Measurements from ENCODE around the gene PCCA.

PCCA gene

DNA sequence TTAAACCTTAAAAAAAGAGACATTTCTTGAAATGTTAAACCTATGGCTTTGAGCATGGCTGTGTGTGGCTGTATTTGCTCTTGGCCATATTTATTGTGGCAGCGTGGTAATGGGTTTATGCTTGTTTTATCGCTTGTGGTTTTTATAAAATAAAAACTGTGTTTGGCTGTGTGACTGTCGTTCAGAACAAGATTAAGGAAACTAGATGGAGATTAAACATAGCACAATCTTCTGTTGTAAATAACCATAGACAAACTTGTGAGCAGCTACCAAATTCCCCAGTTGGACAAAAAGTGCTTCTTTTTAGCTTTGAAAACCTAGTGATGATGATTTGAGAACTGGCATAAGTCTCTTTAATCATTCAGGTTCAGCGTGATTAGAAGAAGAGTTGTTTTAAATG, 308.7 kb downstream of the PCCA start:
- Histone ChIP-seq H3K9me3 (ENCODE audit: control insufficient read depth, low read length) (peaks cover 7% of the 10 kb centered on the region), H3K36me3 (ENCODE audit: control insufficient read depth, insufficient read depth, low read length) (no peaks in the 10 kb centered on the region), H3K27ac (ENCODE audit: low read depth, low read length, severe bottlenecking) (no peak overlapping the region), H3K4me1 (ENCODE audit: control insufficient read depth, insufficient read depth, low read length, poor library complexity, severe bottlenecking) (peaks cover 16% of the 10 kb centered on the region), H3K4me3 (ENCODE audit: extremely low read depth, insufficient read depth, low read length, poor library complexity, severe bottlenecking) (no peak overlapping the region)
- 93 to 94% methylated on average over 2 to 3 of the region's 4 CpGs for WGBS, 2 experiments (ENCODE audit: insufficient coverage in 2 of 2)

- Histone ChIP-seq H3K27ac (ENCODE audit: low read depth, low read length, severe bottlenecking) (no peak overlapping the region), H3K36me3 (ENCODE audit: control insufficient read depth, insufficient read depth, low read length) (peaks cover 3% of the 10 kb centered on the region), H3K4me3 (ENCODE audit: extremely low read depth, insufficient read depth, low read length, poor library complexity, severe bottlenecking) (no peak overlapping the region), H3K9me3 (ENCODE audit: control insufficient read depth, low read length) (peaks cover 12% of the 10 kb centered on the region), H3K4me1 (ENCODE audit: control insufficient read depth, insufficient read depth, low read length, poor library complexity, severe bottlenecking) (peaks cover 16% of the 10 kb centered on the region)
- 75 to 100% methylated on average over 1 of the region's 2 CpGs for WGBS, 2 experiments (ENCODE audit: insufficient coverage in 2 of 2)
These were observed 309.5 kb downstream of the PCCA start for GRCh38 chr13:100398360-100398759.

DNA sequence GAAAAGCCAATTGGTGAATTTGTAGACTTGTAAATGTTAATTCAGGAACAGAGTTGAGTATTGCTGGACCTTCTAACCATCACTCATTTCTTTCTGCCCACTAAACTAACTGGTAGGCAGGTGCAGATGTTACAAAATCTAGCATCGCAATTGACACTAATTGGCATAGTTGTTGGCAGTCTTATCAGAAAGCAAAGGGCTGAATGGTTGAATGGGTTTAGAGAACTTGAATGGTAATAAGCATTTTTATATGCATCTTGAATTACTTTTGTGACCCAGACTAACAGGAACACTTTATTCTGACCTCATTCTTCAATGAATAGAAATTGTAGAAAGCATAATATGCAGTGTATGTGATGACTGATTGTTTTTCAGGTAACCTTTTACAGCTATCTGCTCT, 310.6 kb downstream of the PCCA start:
- peaks cover 17% of the 10 kb centered on the region for H3K9me3 ChIP-seq (ENCODE audit: control insufficient read depth, low read length)
- H3K4me3 ChIP-seq (ENCODE audit: extremely low read depth, insufficient read depth, low read length, poor library complexity, severe bottlenecking), result no peak overlapping the region
- H3K27ac ChIP-seq (ENCODE audit: low read depth, low read length, severe bottlenecking), result no peak overlapping the region
- H3K36me3 ChIP-seq (ENCODE audit: control insufficient read depth, insufficient read depth, low read length), result peaks cover 8% of the 10 kb centered on the region
- H3K4me1 ChIP-seq (ENCODE audit: control insufficient read depth, insufficient read depth, low read length, poor library complexity, severe bottlenecking), result peaks cover 8% of the 10 kb centered on the region
- 100% methylated on average over 1 of the region's 1 CpG; no CpG with 5 or more reads in 1 of the 2 experiments for WGBS, 2 experiments (ENCODE audit: insufficient coverage in 2 of 2)

DNA sequence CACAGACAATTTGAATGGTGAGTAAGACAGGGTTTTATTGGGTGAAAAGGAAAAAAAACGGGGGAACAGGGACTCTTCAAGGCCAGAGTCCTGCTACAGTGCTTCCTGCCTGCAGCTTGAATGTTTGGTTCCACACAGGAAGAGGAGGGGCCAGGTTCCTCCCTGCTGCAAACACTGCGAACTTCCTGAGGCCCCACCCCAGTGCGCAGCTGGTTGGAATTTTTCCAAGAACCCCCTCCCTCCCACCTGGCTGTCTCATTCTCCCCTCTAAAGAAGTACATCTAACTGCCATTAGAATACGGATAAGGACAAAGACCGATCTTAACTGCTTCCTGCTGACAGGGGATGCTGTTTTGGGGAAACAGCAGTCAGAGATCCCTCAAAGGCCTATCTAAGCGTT, 314.8 kb downstream of the PCCA start:
- Histone ChIP-seq H3K36me3 (ENCODE audit: control insufficient read depth, insufficient read depth, low read length) (peaks cover 13% of the 10 kb centered on the region), H3K9me3 (ENCODE audit: control insufficient read depth, low read length) (peaks cover 35% of the 10 kb centered on the region), H3K4me1 (ENCODE audit: control insufficient read depth, insufficient read depth, low read length, poor library complexity, severe bottlenecking) (no peaks in the 10 kb centered on the region), H3K4me3 (ENCODE audit: extremely low read depth, insufficient read depth, low read length, poor library complexity, severe bottlenecking) (no peak overlapping the region), H3K27ac (ENCODE audit: low read depth, low read length, severe bottlenecking) (no peak overlapping the region)
- WGBS, 2 experiments (ENCODE audit: insufficient coverage in 2 of 2), result 82 to 90% methylated on average over 4 to 5 of the region's 6 CpGs

DNA sequence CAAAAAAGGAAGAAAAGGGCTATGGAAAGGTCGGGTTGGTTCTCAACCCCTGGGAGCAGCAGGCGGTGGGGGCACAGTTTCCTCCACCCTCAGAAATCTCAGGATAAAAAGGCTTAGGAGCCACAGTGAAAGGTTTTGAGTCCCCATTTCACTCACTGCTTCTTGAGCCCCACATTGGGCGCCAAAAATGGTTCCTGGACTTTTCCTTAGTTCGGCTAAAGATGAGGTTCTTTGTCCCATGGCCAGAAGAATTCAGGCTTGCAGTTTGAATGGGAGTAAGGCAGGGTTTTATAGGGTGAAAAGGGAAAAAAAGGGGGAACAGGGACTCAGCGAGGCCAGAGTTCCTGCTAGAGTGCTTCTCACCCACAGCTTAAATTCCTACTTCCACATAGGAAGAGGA, 320.2 kb downstream of the PCCA start:
- Histone ChIP-seq H3K27ac (ENCODE audit: low read depth, low read length, severe bottlenecking) (no peak overlapping the region), H3K4me1 (ENCODE audit: control insufficient read depth, insufficient read depth, low read length, poor library complexity, severe bottlenecking) (no peaks in the 10 kb centered on the region), H3K36me3 (ENCODE audit: control insufficient read depth, insufficient read depth, low read length) (peaks cover 12% of the 10 kb centered on the region), H3K9me3 (ENCODE audit: control insufficient read depth, low read length) (peaks cover 39% of the 10 kb centered on the region), H3K4me3 (ENCODE audit: extremely low read depth, insufficient read depth, low read length, poor library complexity, severe bottlenecking) (no peak overlapping the region)
- WGBS, 2 experiments (ENCODE audit: insufficient coverage in 2 of 2), result 80 to 89% methylated on average over 2 to 3 of the region's 5 CpGs

DNA sequence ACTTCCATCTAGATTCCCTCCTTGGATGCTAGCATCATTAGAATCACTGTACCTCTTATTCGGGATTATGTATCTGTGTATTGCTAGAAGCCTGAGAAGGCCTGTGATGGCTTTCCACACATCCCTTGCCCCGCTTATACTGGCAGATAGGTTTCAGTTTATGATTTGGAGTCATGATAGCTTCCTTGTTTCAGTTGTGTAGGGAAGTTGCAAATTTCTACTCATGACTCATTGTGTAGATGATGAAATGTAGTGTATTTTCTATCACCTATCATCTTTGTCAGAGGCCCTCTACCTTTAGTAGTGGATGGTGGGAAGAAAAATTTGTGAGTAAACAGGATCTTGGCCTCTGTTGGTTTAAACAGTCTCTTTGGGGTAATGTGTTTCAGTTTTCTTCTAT, 334.5 kb downstream of the PCCA start:
- no peaks in the 10 kb centered on the region for H3K9me3 ChIP-seq (ENCODE audit: control insufficient read depth, low read length)
- H3K27ac ChIP-seq (ENCODE audit: low read depth, low read length, severe bottlenecking), result no peak overlapping the region
- H3K36me3 ChIP-seq (ENCODE audit: control insufficient read depth, insufficient read depth, low read length), result no peaks in the 10 kb centered on the region
- WGBS, 2 experiments (ENCODE audit: insufficient coverage in 2 of 2), result 100% methylated on average over 1 of the region's 2 CpGs; no CpG with 5 or more reads in 1 of the 2 experiments
- no peak overlapping the region for H3K4me3 ChIP-seq (ENCODE audit: extremely low read depth, insufficient read depth, low read length, poor library complexity, severe bottlenecking)
- H3K4me1 ChIP-seq (ENCODE audit: control insufficient read depth, insufficient read depth, low read length, poor library complexity, severe bottlenecking), result no peaks in the 10 kb centered on the region

GRCh38 chr13:100428986-100429385, 340.1 kb downstream of the PCCA start:
- H3K27ac ChIP-seq (ENCODE audit: low read depth, low read length, severe bottlenecking), result no peak overlapping the region
- peaks cover 9% of the 10 kb centered on the region for H3K4me1 ChIP-seq (ENCODE audit: control insufficient read depth, insufficient read depth, low read length, poor library complexity, severe bottlenecking)
- 93 to 94% methylated on average over 2 of the region's 3 CpGs for WGBS, 2 experiments (ENCODE audit: insufficient coverage in 2 of 2)
- H3K9me3 ChIP-seq (ENCODE audit: control insufficient read depth, low read length), result no peaks in the 10 kb centered on the region
- H3K4me3 ChIP-seq (ENCODE audit: extremely low read depth, insufficient read depth, low read length, poor library complexity, severe bottlenecking), result no peak overlapping the region
- no peaks in the 10 kb centered on the region for H3K36me3 ChIP-seq (ENCODE audit: control insufficient read depth, insufficient read depth, low read length)

DNA sequence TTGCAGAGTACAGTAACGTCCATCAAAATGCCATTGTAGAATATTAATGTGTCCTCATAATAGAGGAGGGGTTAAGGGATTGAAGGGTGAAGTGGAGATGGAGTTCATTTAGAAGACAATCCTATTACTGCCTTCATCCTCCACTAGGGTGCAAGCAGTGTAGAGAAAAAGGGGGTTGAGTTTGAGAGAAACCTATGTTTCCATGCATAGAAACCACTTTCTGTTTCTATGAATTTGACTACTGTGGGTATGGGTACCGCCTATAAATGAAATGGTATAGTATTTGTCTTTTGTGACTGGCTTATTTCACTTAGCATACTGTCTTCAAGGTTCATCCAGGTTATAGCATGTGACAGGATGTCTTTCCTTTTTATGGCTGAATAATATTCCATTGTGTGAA, 343.7 kb downstream of the PCCA start:
- Histone ChIP-seq H3K9me3 (ENCODE audit: control insufficient read depth, low read length) (no peaks in the 10 kb centered on the region), H3K36me3 (ENCODE audit: control insufficient read depth, insufficient read depth, low read length) (peaks cover 8% of the 10 kb centered on the region), H3K4me1 (ENCODE audit: control insufficient read depth, insufficient read depth, low read length, poor library complexity, severe bottlenecking) (peaks cover 18% of the 10 kb centered on the region), H3K4me3 (ENCODE audit: extremely low read depth, insufficient read depth, low read length, poor library complexity, severe bottlenecking) (no peak overlapping the region), H3K27ac (ENCODE audit: low read depth, low read length, severe bottlenecking) (no peak overlapping the region)
- no CpG with 5 or more reads among the region's 2 CpGs for WGBS, 2 experiments (ENCODE audit: insufficient coverage in 2 of 2)

- peaks cover 18% of the 10 kb centered on the region for H3K4me1 ChIP-seq (ENCODE audit: control insufficient read depth, insufficient read depth, low read length, poor library complexity, severe bottlenecking)
- H3K4me3 ChIP-seq (ENCODE audit: extremely low read depth, insufficient read depth, low read length, poor library complexity, severe bottlenecking), result no peak overlapping the region
- peaks cover 11% of the 10 kb centered on the region for H3K36me3 ChIP-seq (ENCODE audit: control insufficient read depth, insufficient read depth, low read length)
- H3K9me3 ChIP-seq (ENCODE audit: control insufficient read depth, low read length), result no peaks in the 10 kb centered on the region
- H3K27ac ChIP-seq (ENCODE audit: low read depth, low read length, severe bottlenecking), result no peak overlapping the region
These were observed 344.6 kb downstream of the PCCA start for GRCh38 chr13:100433475-100433874.

DNA sequence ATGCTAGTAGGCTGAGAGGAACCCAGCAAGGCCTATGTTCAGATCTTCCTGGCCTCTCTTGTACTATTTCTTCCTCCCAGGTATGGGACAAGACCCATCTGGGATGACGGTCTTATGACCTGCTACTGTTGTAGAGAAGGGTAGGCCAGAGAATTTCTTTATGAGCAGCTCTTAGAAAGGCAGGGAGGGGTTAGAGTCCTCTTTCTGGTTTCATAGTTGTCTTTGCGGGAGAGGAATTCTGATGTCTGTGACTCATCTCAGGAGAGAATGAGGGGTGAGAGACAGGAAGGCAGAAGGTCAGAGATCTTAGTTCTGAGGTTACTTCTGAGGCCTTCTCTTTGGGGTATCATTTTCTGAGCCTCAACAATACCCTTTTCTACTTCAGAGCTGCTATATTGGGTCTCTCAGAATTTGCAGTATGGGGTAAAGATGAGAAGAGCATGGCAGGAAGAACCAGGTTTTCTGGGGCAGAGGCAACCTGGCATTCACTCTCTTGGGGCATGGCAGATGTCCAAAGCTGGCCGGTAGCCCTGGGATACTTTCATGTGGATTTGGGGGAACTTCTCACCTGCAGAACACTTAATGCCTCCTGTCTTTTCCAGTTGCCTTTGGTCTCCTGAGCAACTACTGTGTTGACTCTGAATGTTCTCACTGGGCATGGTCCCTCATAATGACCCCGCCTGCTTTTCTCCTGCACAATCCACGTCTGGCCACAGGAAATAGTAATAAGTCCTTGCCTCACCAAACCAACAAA, 345.3 kb downstream of the PCCA start:
- H3K4me1 ChIP-seq (ENCODE audit: control insufficient read depth, insufficient read depth, low read length, poor library complexity, severe bottlenecking), result peaks cover 18% of the 10 kb centered on the region
- no peaks in the 10 kb centered on the region for H3K9me3 ChIP-seq (ENCODE audit: control insufficient read depth, low read length)
- WGBS, 2 experiments (ENCODE audit: insufficient coverage in 2 of 2), result 88 to 89% methylated on average over 3 to 5 of the region's 5 CpGs
- no peak overlapping the region for H3K4me3 ChIP-seq (ENCODE audit: extremely low read depth, insufficient read depth, low read length, poor library complexity, severe bottlenecking)
- peaks cover 11% of the 10 kb centered on the region for H3K36me3 ChIP-seq (ENCODE audit: control insufficient read depth, insufficient read depth, low read length)
- H3K27ac ChIP-seq (ENCODE audit: low read depth, low read length, severe bottlenecking), result no peak overlapping the region

GRCh38 chr13:100436099-100436498, 347.2 kb downstream of the PCCA start:
- Histone ChIP-seq H3K4me1 (ENCODE audit: control insufficient read depth, insufficient read depth, low read length, poor library complexity, severe bottlenecking) (peaks cover 22% of the 10 kb centered on the region), H3K36me3 (ENCODE audit: control insufficient read depth, insufficient read depth, low read length) (peaks cover 11% of the 10 kb centered on the region), H3K27ac (ENCODE audit: low read depth, low read length, severe bottlenecking) (no peak overlapping the region), H3K4me3 (ENCODE audit: extremely low read depth, insufficient read depth, low read length, poor library complexity, severe bottlenecking) (no peak overlapping the region), H3K9me3 (ENCODE audit: control insufficient read depth, low read length) (no peaks in the 10 kb centered on the region)
- 100% methylated on average over 1 to 3 of the region's 4 CpGs for WGBS, 2 experiments (ENCODE audit: insufficient coverage in 2 of 2)

Measured in mesodermal cell (in vitro differentiated cells).